ENCODE results near the gene TBC1D10B.
"Not testable (repeated sequence)": the region's sequence is repeated elsewhere in the genome, so short reads cannot be mapped to it uniquely, and the experiment has no call there.

The TBC1D10B gene

GRCh38 chr16:30354423-30355143, 15.7 kb downstream of the TBC1D10B start:
- FAIRE-seq, result no peak

- FAIRE-seq, result no peak
Observed at GRCh38 chr16:30353438-30354129, 16.7 kb downstream of the TBC1D10B start.

- no peak for FAIRE-seq
Observed at GRCh38 chr16:30352488-30353401, 17.5 kb downstream of the TBC1D10B start.

- FAIRE-seq, result no peak
Observed at GRCh38 chr16:30351586-30352419, 18.5 kb downstream of the TBC1D10B start.

GRCh38 chr16:30351001-30351441, 19.3 kb downstream of the TBC1D10B start:
- no peak for FAIRE-seq

- no peak for FAIRE-seq
Observed at GRCh38 chr16:30350134-30350871, 20.0 kb downstream of the TBC1D10B start.

- FAIRE-seq, result no peak
Observed at GRCh38 chr16:30349675-30350074, 20.6 kb downstream of the TBC1D10B start.

GRCh38 chr16:30348929-30349328, 21.4 kb downstream of the TBC1D10B start:
- no peak for FAIRE-seq

- no peak for FAIRE-seq
Observed at GRCh38 chr16:30348113-30348512, 22.2 kb downstream of the TBC1D10B start.

- FAIRE-seq, result no peak
Observed at GRCh38 chr16:30346286-30346685, 24.0 kb downstream of the TBC1D10B start.

- FAIRE-seq, result not testable (repeated sequence)
Observed at GRCh38 chr16:30343491-30343820, 26.8 kb downstream of the TBC1D10B start.

GRCh38 chr16:30342751-30343490, 27.4 kb downstream of the TBC1D10B start:
- no peak for FAIRE-seq

- FAIRE-seq, result not testable (repeated sequence)
Observed at GRCh38 chr16:30341971-30342370, 28.3 kb downstream of the TBC1D10B start.

- FAIRE-seq, result no peak
Observed at GRCh38 chr16:30340621-30341020, 29.7 kb downstream of the TBC1D10B start.

- not testable (repeated sequence) for FAIRE-seq
Observed at GRCh38 chr16:30338715-30339114, 31.6 kb downstream of the TBC1D10B start.

GRCh38 chr16:30337964-30338357, 32.3 kb downstream of the TBC1D10B start:
- not testable (repeated sequence) for FAIRE-seq

- FAIRE-seq, result no peak
Observed at GRCh38 chr16:30335598-30336474, 34.5 kb downstream of the TBC1D10B start.

GRCh38 chr16:30335028-30335597, 35.2 kb downstream of the TBC1D10B start:
- FAIRE-seq, result not testable (repeated sequence)

- FAIRE-seq, result not testable (repeated sequence)
Observed at GRCh38 chr16:30334473-30334989, 35.8 kb downstream of the TBC1D10B start.

Measured in G401.6 (cell line).